Hepatocyte (in vitro differentiated cells): ENCODE measurements around the gene ANKRD12. TPM values are rescaled to one million over a fixed set of nuclear protein-coding genes. Genes with fewer than 3 reads are reported as not detected.

Source experiments
- DNase-seq: peaks from one replicate; pipeline ENCODE4 v3.0.0-alpha.2; 2016; ENCODE audit warnings: low spot score
- H2AFZ ChIP-seq: fragments of 200-600 bp; sonication (generic); 2 replicates; pipeline ENCODE4 v1.6.0; 2016; ENCODE audit warnings: antibody characterized with exemption, mild to moderate bottlenecking
- H3K27ac ChIP-seq: fragments of 200-600 bp; sonication (generic); 2 replicates; pipeline ENCODE4 v1.5.1; 2016; ENCODE audit warnings: mild to moderate bottlenecking
- H3K27me3 ChIP-seq: fragments of 200-600 bp; sonication (generic); 2 replicates; pipeline ENCODE4 v1.6.1; 2016
- H3K36me3 ChIP-seq: fragments of 200-600 bp; sonication (generic); replicated peaks from 2 replicates; pipeline ENCODE4 v1.5.1; 2016; ENCODE audit warnings: low read depth; ENCODE audit not compliant: insufficient read depth
- H3K4me1 ChIP-seq: fragments of 200-600 bp; sonication (generic); 2 replicates; pipeline ENCODE4 v1.5.1; 2016; ENCODE audit warnings: mild to moderate bottlenecking, moderate library complexity; ENCODE audit not compliant: insufficient read depth
- H3K4me2 ChIP-seq: fragments of 200-600 bp; sonication (generic); 2 replicates; pipeline ENCODE4 v1.6.0; 2016
- H3K4me3 ChIP-seq: fragments of 200-600 bp; sonication (generic); 2 replicates; pipeline ENCODE4 v1.5.1; 2016; ENCODE audit warnings: mild to moderate bottlenecking
- H3K79me2 ChIP-seq: fragments of 200-600 bp; sonication (generic); 2 replicates; pipeline ENCODE4 v1.6.0; 2017; ENCODE audit warnings: mild to moderate bottlenecking
- H3K9me2 ChIP-seq: fragments of 200-600 bp; sonication (generic); replicated peaks from 2 replicates; pipeline ENCODE4 v1.6.0; 2017; ENCODE audit warnings: mild to moderate bottlenecking; ENCODE audit not compliant: insufficient read depth
- H3K9me3 ChIP-seq: fragments of 200-600 bp; sonication (generic); 2 replicates; pipeline ENCODE4 v1.5.1; 2016; ENCODE audit warnings: low read depth, mild to moderate bottlenecking
- H4K20me1 ChIP-seq: fragments of 200-600 bp; sonication (generic); 2 replicates; pipeline ENCODE4 v1.6.0; 2016; ENCODE audit warnings: mild to moderate bottlenecking; ENCODE audit not compliant: insufficient read depth, poor library complexity, severe bottlenecking
- CTCF ChIP-seq: fragments of 200-600 bp; sonication (generic); IDR thresholded peaks from 2 replicates; pipeline ENCODE4 v1.5.1; 2016; ENCODE audit warnings: antibody characterized with exemption, mild to moderate bottlenecking; ENCODE audit not compliant: poor library complexity
- EZH2 ChIP-seq: fragments of 200-600 bp; sonication (generic); IDR thresholded peaks from 2 replicates; pipeline ENCODE4 v1.6.1; 2016; ENCODE audit warnings: antibody characterized with exemption, mild to moderate bottlenecking, borderline replicate concordance
- EZH2phosphoT487 ChIP-seq: fragments of 200-600 bp; sonication (generic); IDR thresholded peaks from one replicate; pipeline ENCODE4 v1.6.1; 2018; ENCODE audit warnings: antibody characterized with exemption, mild to moderate bottlenecking, low read depth, moderate library complexity; ENCODE audit not compliant: unreplicated experiment, severe bottlenecking
- WGBS: methylation state at CpG from one replicate; pipeline ENCODE4 v1.1.6; 2016; ENCODE audit warnings: low lambda C conversion rate; ENCODE audit errors: missing lambda C conversion rate; 5-methylcytosine and 5-hydroxymethylcytosine counted together
- polyA plus RNA-seq: library from polyadenylated mRNA; unstranded; fragments of >200 nt; fragmentation: Nextera tagmentation; extraction: Ambion mirVana; gene quantifications from 2 replicates; pipeline ENCODE4 v1.2.1, GENCODE V29; 2016
- total RNA-seq: library from RNA; depleted of rRNA; stranded (reverse); fragments of >200 nt; gene quantifications from 2 replicates; pipeline ENCODE4 v1.2.3, GENCODE V29; 2014

The ANKRD12 gene
- total and polyA plus RNA-seq, 2 experiments from 2014 or later: 29.2 to 34.3 TPM

GRCh38 chr18:9109523-9109922 lies 27.1 kb upstream of the ANKRD12 start:
- H3K27me3 ChIP-seq: no peaks in the 10 kb centered on the region
- H3K79me2 ChIP-seq: peaks cover 100% of the 10 kb centered on the region
- H4K20me1 ChIP-seq: peaks cover 98% of the 10 kb centered on the region
- H3K4me1 ChIP-seq: peaks cover 57% of the 10 kb centered on the region
- H3K4me2 ChIP-seq: peak overlapping the region; percentile 30
- H3K36me3 ChIP-seq: no peaks in the 10 kb centered on the region
- no peak overlapping the region for H2AFZ ChIP-seq
- no peak for TF ChIP-seq EZH2
- no peak for TF ChIP-seq CTCF
- TF ChIP-seq EZH2phosphoT487: no peak
- whole genome bisulfite sequencing: 58% methylated on average over 4 of the region's 4 CpGs
- peak overlapping the region; percentile 54 for H3K27ac ChIP-seq
- H3K9me2 ChIP-seq: no peaks in the 10 kb centered on the region
- no peak for DNase-seq
- H3K9me3 ChIP-seq: no peaks in the 10 kb centered on the region
- H3K4me3 ChIP-seq: no peak overlapping the region

GRCh38 chr18:9113468-9114149 lies 23.0 kb upstream of the ANKRD12 start:
- DNase-seq: no peak
- Histone ChIP-seq H3K9me2 (no peaks in the 10 kb centered on the region), H3K4me3 (no peak overlapping the region), H3K79me2 (peaks cover 100% of the 10 kb centered on the region), H3K4me2 (no peak overlapping the region), H2AFZ (no peak overlapping the region), H3K4me1 (peaks cover 23% of the 10 kb centered on the region), H3K27me3 (no peaks in the 10 kb centered on the region), H4K20me1 (peaks cover 94% of the 10 kb centered on the region), H3K36me3 (no peaks in the 10 kb centered on the region), H3K9me3 (no peaks in the 10 kb centered on the region), H3K27ac (no peak overlapping the region)
- no peak for TF ChIP-seq EZH2
- no peak for TF ChIP-seq CTCF
- TF ChIP-seq EZH2phosphoT487: no peak
- WGBS: 84% methylated on average over 7 of the region's 7 CpGs

- Histone ChIP-seq H3K9me3 (no peaks in the 10 kb centered on the region), H3K27me3 (no peaks in the 10 kb centered on the region), H3K27ac (no peak overlapping the region), H3K4me3 (no peak overlapping the region), H3K4me1 (peaks cover 3% of the 10 kb centered on the region), H3K9me2 (no peaks in the 10 kb centered on the region), H4K20me1 (peaks cover 80% of the 10 kb centered on the region), H2AFZ (no peak overlapping the region), H3K36me3 (no peaks in the 10 kb centered on the region), H3K4me2 (no peak overlapping the region), H3K79me2 (peaks cover 99% of the 10 kb centered on the region)
- no peak for DNase-seq
- TF ChIP-seq EZH2phosphoT487: no peak
- no peak for TF ChIP-seq EZH2
- no peak for TF ChIP-seq CTCF
These were observed 20.6 kb upstream of the ANKRD12 start for GRCh38 chr18:9115984-9116383.
